K562 (cell line): ENCODE results near the gene DENND5B. TPM values are rescaled to one million over a fixed set of nuclear protein-coding genes. Genes with fewer than 3 reads are reported as not detected.

Source experiments
- ATAC-seq: fragments of 200-7000 bp; cut with Tn5 transposase; 3 replicates; pipeline ENCODE4 v1.9.1; 2020; ENCODE audit warnings: moderate library complexity
- BruUV-seq: library from RNA; stranded (reverse); fragments of 400-500 nt; replicated peaks from 2 replicates; lab custom pipeline; 2021; lab: Mats Ljungman, UMichigan
- CTCF ChIA-PET: fragments of 300-600 bp; formaldehyde crosslinking; extraction: SDS; loops from one replicate; lab custom pipeline; 2021; ENCODE audit warnings: low intra/inter-chr PET ratio; lab: Yijun Ruan, JAX
- POLR2A ChIA-PET: fragments of 300-600, 350-650 bp; sonication (Branson Sonifier 250); formaldehyde crosslinking; extraction: SDS; loops from one replicate; lab custom pipeline; 2021; ENCODE audit warnings: antibody characterized with exemption, inconsistent platforms; lab: Yijun Ruan, JAX
- DNase-seq, 4 experiments: peaks; one replicate each; pipeline versions ENCODE4 v3.0.0 to v3.0.0-alpha.2; 2011 to 2018; ENCODE audit warnings: low spot score in 3 of 4, mixed read lengths in 3 of 4; ENCODE audit errors: extremely low read depth in 1 of 4
- FAIRE-seq: peaks from 2 replicates; lab custom pipeline; 2011; peaks lifted over from hg19 to GRCh38; lab: Jason Lieb, UNC
- H2AFZ ChIP-seq: 2 replicates; pipeline ENCODE4 v1.6.0; 2011; ENCODE audit warnings: low read depth, low read length, control low read depth, inconsistent platforms
- H3K27ac ChIP-seq: fragments of 200-600 bp; 3 replicates; pipeline ENCODE4 v1.8.0; 2011; ENCODE audit warnings: low read depth, mild to moderate bottlenecking, control low read depth, inconsistent platforms, low read length, moderate library complexity, mixed read lengths; ENCODE audit errors: extremely low read depth
- H3K27me3 ChIP-seq, 2 experiments: fragments of 300-600 bp in 1 of 2; 2 replicates in 1 of 2; 3 replicates in 1 of 2; pipeline versions ENCODE4 v1.6.0 to v1.8.0; 2011; ENCODE audit warnings: inconsistent platforms in 2 of 2, low read length in 2 of 2, mild to moderate bottlenecking in 1 of 2, mixed read lengths in 1 of 2, moderate library complexity in 1 of 2; ENCODE audit not compliant: control insufficient read depth in 2 of 2, insufficient read depth in 2 of 2
- H3K36me3 ChIP-seq: fragments of 300-600 bp; 3 replicates; pipeline ENCODE4 v1.8.0; 2011; ENCODE audit warnings: mild to moderate bottlenecking, low read length, inconsistent platforms; ENCODE audit not compliant: control insufficient read depth, insufficient read depth
- H3K4me1 ChIP-seq, 2 experiments: fragments of 200-600 bp in 1 of 2; replicated peaks in 1 of 2; 2 replicates in 1 of 2; 3 replicates in 1 of 2; pipeline versions ENCODE4 v1.5.1 to v1.8.0; 2011; ENCODE audit warnings: inconsistent platforms in 2 of 2, low read length in 2 of 2, mild to moderate bottlenecking in 1 of 2, mixed read lengths in 1 of 2, moderate library complexity in 1 of 2; ENCODE audit not compliant: control insufficient read depth in 2 of 2, insufficient read depth in 2 of 2
- H3K4me2 ChIP-seq: 2 replicates; pipeline ENCODE4 v1.6.1; 2011; ENCODE audit warnings: low read length, control low read depth, inconsistent platforms, mixed read lengths; ENCODE audit not compliant: insufficient read depth
- H3K4me3 ChIP-seq: fragments of 200-600 bp; sonication (generic), shearing (Covaris generic); 2 replicates; pipeline ENCODE4 v1.5.1; 2016; ENCODE audit warnings: control low read depth, inconsistent platforms
- H3K79me2 ChIP-seq: fragments of 200-600 bp; 3 replicates; pipeline ENCODE4 v1.8.0; 2011; ENCODE audit warnings: low read length, inconsistent platforms; ENCODE audit not compliant: control insufficient read depth, insufficient read depth
- H3K9ac ChIP-seq, 2 experiments: 2 replicates each; pipeline versions ENCODE4 v1.6.0 to v1.6.1; 2011; ENCODE audit warnings: low read depth in 2 of 2, low read length in 2 of 2, control low read depth in 1 of 2, inconsistent platforms in 1 of 2, mild to moderate bottlenecking in 1 of 2, mixed read lengths in 1 of 2; ENCODE audit not compliant: insufficient read depth in 1 of 2
- H3K9me1 ChIP-seq: one replicate; pipeline ENCODE4 v1.6.0; 2011; ENCODE audit warnings: inconsistent platforms, mild to moderate bottlenecking, low read length, moderate library complexity; ENCODE audit not compliant: control insufficient read depth, insufficient read depth
- H3K9me3 ChIP-seq: replicated peaks from 2 replicates; pipeline ENCODE4 v1.5.1; 2011; ENCODE audit warnings: low read depth, low read length, inconsistent platforms; ENCODE audit not compliant: control insufficient read depth, insufficient read depth
- H4K20me1 ChIP-seq: replicated peaks from 2 replicates; pipeline ENCODE4 v1.6.1; 2011; ENCODE audit warnings: low read length, inconsistent platforms, mixed read lengths; ENCODE audit not compliant: control insufficient read depth, insufficient read depth
- CREB5 ChIP-seq: fragments of 250-450 bp; sonication (Bioruptor Pico); IDR thresholded peaks from 2 replicates; pipeline ENCODE4 v1.5.0; 2020; ENCODE audit warnings: mild to moderate bottlenecking
- PRDM10 ChIP-seq: fragments of 450-650 bp; IDR thresholded peaks from 2 replicates; pipeline ENCODE4 v1.6.1; 2018; ENCODE audit not compliant: partially characterized antibody
- WGBS: fragments of 100-300 bp; shearing (Covaris generic); methylation state at CpG from one replicate; pipeline ENCODE4 v1.1.6; 2016; ENCODE audit warnings: low coverage, mixed read lengths; ENCODE audit not compliant: insufficient coverage; ENCODE audit errors: missing lambda C conversion rate; 5-methylcytosine and 5-hydroxymethylcytosine counted together
- in situ Hi-C: fragments of 300-500 bp; cut with MboI; formaldehyde crosslinking; loops from 4 replicates; pipeline ENCODE4 v1.15.0; 2018; ENCODE audit warnings: inconsistent platforms, mixed read lengths
- intact Hi-C: fragments of 100-400 bp; cut with micrococcal nuclease; formaldehyde crosslinking; loops from 2 replicates; pipeline ENCODE4 v1.14.2; 2022
- polyA plus RNA-seq, 8 experiments: library from polyadenylated mRNA; depleted of rRNA in 4 of 8; stranded (reverse) in 5 of 8; unstranded in 3 of 8; fragments of >200 nt; fragmentation: Nextera tagmentation in 2 of 8; fragmentation: Illumina TruSeq in 1 of 8; extraction: Ambion mirVana in 2 of 8; extraction: Trizol in 1 of 8; gene quantifications; 2 replicates each; pipeline versions ENCODE4 v1.2.1 to v1.2.3, GENCODE V29; 2011 to 2014; ENCODE audit warnings: inconsistent platforms in 1 of 8, missing spikeins in 1 of 8
- total RNA-seq, 7 experiments: library from RNA; depleted of rRNA in 6 of 7; stranded (reverse); fragments of >200 nt in 6 of 7; fragmentation: Illumina TruSeq in 2 of 7; extraction: Trizol in 2 of 7; gene quantifications; 2 replicates each; pipeline versions ENCODE4 v1.2.1 to v1.2.3, GENCODE V29; 2011 to 2021; ENCODE audit warnings: low replicate concordance in 1 of 7

The DENND5B gene
- total and polyA plus RNA-seq, 9 of the 15 experiments (the other 6 are each of a cell fraction or from before 2014, with no cell fraction given), result 0.99 to 6.0 (median 3.6) TPM

GRCh38 chr12:31471823-31472222 is 119.1 kb downstream of the DENND5B start:
- H3K27ac ChIP-seq, result no peak overlapping the region
- CTCF ChIA-PET, result no interaction called here
- no peak for FAIRE-seq
- H3K4me2 ChIP-seq, result no peak overlapping the region
- BruUV-seq, result no TSS peak
- POLR2A ChIA-PET, result no interaction called here
- H3K36me3 ChIP-seq, result no peaks in the 10 kb centered on the region
- H3K9ac ChIP-seq, result no peak overlapping the region
- no peaks in the 10 kb centered on the region for H4K20me1 ChIP-seq
- DNase-seq, result no peak
- H3K9me1 ChIP-seq, result no peaks in the 10 kb centered on the region
- in situ Hi-C loops (no loop called here), intact Hi-C loops (no loop called here)
- no peaks in the 10 kb centered on the region for H3K9me3 ChIP-seq
- WGBS, result 4% methylated on average over 7 of the region's 7 CpGs
- no peak overlapping the region for H3K4me3 ChIP-seq
- no peaks in the 10 kb centered on the region for H3K4me1 ChIP-seq
- no peaks in the 10 kb centered on the region; a peak in 1 of 5 replicates for H3K27me3 ChIP-seq
- TF ChIP-seq CREB5 (CRISPR knock-in tag) (no peak), PRDM10 (peak; percentile 43)
- H2AFZ ChIP-seq, result no peak overlapping the region
- no peaks in the 10 kb centered on the region for H3K79me2 ChIP-seq
- no peak for ATAC-seq
